ENCODE data around the gene NISCH. TPM values are rescaled to one million over a fixed set of nuclear protein-coding genes. Genes with fewer than 3 reads are reported as not detected.

NISCH gene
- total RNA-seq, 1 donor from 2014 or later: 58.3 TPM

- TF ChIP-seq CTCF (IDR thresholded peaks at IDR 0.05): no peak
Measured at GRCh38 chr3:52432691-52433141, 22.7 kb upstream of the NISCH start.

GRCh38 chr3:52433328-52433995, 21.9 kb upstream of the NISCH start:
- H3K27me3 ChIP-seq: no peaks in the 10 kb centered on the region
- H3K4me1 ChIP-seq: no peaks in the 10 kb centered on the region
- intact Hi-C loops (cut with DNase I): no loop called here
- no peak overlapping the region for H3K4me3 ChIP-seq
- no peak for TF ChIP-seq CTCF (IDR thresholded peaks at IDR 0.05)
- no peak overlapping the region for H3K27ac ChIP-seq
- no peaks in the 10 kb centered on the region for H3K9me3 ChIP-seq
- no peaks in the 10 kb centered on the region for H3K36me3 ChIP-seq
- no peak for DNase-seq (ENCODE audit: low spot score in 2 of 2)

More at GRCh38 chr3:52432691-52433141, 22.7 kb upstream of the NISCH start:
- intact Hi-C loops (cut with DNase I): no loop called here
- no peaks in the 10 kb centered on the region for H3K9me3 ChIP-seq
- H3K4me3 ChIP-seq: no peak overlapping the region
- H3K4me1 ChIP-seq: no peaks in the 10 kb centered on the region
- DNase-seq (ENCODE audit: low spot score in 2 of 2): no peak
- H3K27me3 ChIP-seq: no peaks in the 10 kb centered on the region
- no peaks in the 10 kb centered on the region for H3K36me3 ChIP-seq
- no peak overlapping the region for H3K27ac ChIP-seq

GRCh38 chr3:52433996-52434479, 21.4 kb upstream of the NISCH start:
- Histone ChIP-seq H3K4me3 (no peak overlapping the region), H3K4me1 (no peaks in the 10 kb centered on the region), H3K36me3 (no peaks in the 10 kb centered on the region), H3K27ac (no peak overlapping the region), H3K9me3 (no peaks in the 10 kb centered on the region), H3K27me3 (no peaks in the 10 kb centered on the region)
- no peak for DNase-seq (ENCODE audit: low spot score in 2 of 2)
- intact Hi-C loops (cut with DNase I): no loop called here
- no peak for TF ChIP-seq CTCF (IDR thresholded peaks at IDR 0.05)

GRCh38 chr3:52434491-52435115, 20.8 kb upstream of the NISCH start:
- no peaks in the 10 kb centered on the region for H3K9me3 ChIP-seq
- no peak overlapping the region for H3K27ac ChIP-seq
- no peaks in the 10 kb centered on the region for H3K27me3 ChIP-seq
- no peaks in the 10 kb centered on the region for H3K4me1 ChIP-seq
- no peak overlapping the region for H3K4me3 ChIP-seq
- intact Hi-C loops (cut with DNase I): no loop called here
- no peak for DNase-seq (ENCODE audit: low spot score in 2 of 2)
- no peak for TF ChIP-seq CTCF (IDR thresholded peaks at IDR 0.05)
- H3K36me3 ChIP-seq: no peaks in the 10 kb centered on the region

GRCh38 chr3:52435246-52436101, 19.9 kb upstream of the NISCH start:
- H3K27me3 ChIP-seq: no peaks in the 10 kb centered on the region
- H3K9me3 ChIP-seq: no peaks in the 10 kb centered on the region
- TF ChIP-seq CTCF (IDR thresholded peaks at IDR 0.05): no peak
- H3K27ac ChIP-seq: no peak overlapping the region
- no peak for DNase-seq (ENCODE audit: low spot score in 2 of 2)
- H3K4me1 ChIP-seq: no peaks in the 10 kb centered on the region
- no peaks in the 10 kb centered on the region for H3K36me3 ChIP-seq
- no peak overlapping the region for H3K4me3 ChIP-seq
- intact Hi-C loops (cut with DNase I): no loop called here
